ENCODE data around the gene ELSPBP1. TPM values are rescaled to one million over a fixed set of nuclear protein-coding genes. Genes with fewer than 3 reads are reported as not detected.

ELSPBP1 gene
- polyA plus RNA-seq, 1 of the 3 experiments (the other 2 are of a cell fraction): not detected

DNA sequence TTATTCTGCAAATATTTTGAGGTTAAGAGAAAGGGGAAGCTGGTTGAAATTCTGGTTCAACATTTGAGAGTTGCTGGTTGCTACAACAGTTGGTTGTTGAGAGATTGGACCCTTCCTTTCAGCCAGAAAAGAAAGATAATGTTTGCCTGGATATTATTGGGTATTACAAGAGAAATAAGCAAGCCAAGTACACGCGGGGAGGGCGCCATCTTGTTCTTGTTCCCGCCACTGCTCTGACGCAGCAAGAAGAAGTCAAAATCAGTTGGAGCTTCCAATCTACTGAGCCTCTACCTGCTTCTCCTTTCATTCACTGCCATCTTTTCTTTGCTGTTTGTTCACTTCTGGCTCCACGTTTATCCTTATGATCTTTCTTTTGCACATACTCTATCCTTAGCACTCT is 20.9 kb upstream of the ELSPBP1 start:
- ChIA-PET POLR2A (no interaction called here), CTCF (interaction anchor here (3.1 kb wide), 1 partner anchor 10 kb away, joined by 9 read pairs; no protein-coding TSS in a partner anchor)
- TF ChIP-seq NRF1 (IDR thresholded peaks at IDR 0.05; ENCODE audit: low read depth, low read length) (no peak), CHD2 (IDR thresholded peaks at IDR 0.05; ENCODE audit: low read length, partially characterized antibody) (no peak), YY1 (IDR thresholded peaks at IDR 0.05; ENCODE audit: low read depth) (no peak), RAD21 (IDR thresholded peaks at IDR 0.05; ENCODE audit: low read length) (no peak), TCF12 (IDR thresholded peaks at IDR 0.05) (no peak), ELF1 (IDR thresholded peaks at IDR 0.05) (no peak), TAF1 (IDR thresholded peaks at IDR 0.05; ENCODE audit: borderline replicate concordance, low read depth, low read length) (no peak)
- TF ChIP-seq, protein P1, sequence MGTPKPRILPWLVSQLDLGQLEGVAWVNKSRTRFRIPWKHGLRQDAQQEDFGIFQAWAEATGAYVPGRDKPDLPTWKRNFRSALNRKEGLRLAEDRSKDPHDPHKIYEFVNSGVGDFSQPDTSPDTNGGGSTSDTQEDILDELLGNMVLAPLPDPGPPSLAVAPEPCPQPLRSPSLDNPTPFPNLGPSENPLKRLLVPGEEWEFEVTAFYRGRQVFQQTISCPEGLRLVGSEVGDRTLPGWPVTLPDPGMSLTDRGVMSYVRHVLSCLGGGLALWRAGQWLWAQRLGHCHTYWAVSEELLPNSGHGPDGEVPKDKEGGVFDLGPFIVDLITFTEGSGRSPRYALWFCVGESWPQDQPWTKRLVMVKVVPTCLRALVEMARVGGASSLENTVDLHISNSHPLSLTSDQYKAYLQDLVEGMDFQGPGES (IDR thresholded peaks at IDR 0.05; ENCODE audit: low read depth, low read length): no peak
- TF ChIP-seq, protein P2, sequence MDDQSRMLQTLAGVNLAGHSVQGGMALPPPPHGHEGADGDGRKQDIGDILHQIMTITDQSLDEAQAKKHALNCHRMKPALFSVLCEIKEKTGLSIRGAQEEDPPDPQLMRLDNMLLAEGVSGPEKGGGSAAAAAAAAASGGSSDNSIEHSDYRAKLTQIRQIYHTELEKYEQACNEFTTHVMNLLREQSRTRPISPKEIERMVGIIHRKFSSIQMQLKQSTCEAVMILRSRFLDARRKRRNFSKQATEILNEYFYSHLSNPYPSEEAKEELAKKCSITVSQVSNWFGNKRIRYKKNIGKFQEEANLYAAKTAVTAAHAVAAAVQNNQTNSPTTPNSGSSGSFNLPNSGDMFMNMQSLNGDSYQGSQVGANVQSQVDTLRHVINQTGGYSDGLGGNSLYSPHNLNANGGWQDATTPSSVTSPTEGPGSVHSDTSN (IDR thresholded peaks at IDR 0.05): no peak

DNA sequence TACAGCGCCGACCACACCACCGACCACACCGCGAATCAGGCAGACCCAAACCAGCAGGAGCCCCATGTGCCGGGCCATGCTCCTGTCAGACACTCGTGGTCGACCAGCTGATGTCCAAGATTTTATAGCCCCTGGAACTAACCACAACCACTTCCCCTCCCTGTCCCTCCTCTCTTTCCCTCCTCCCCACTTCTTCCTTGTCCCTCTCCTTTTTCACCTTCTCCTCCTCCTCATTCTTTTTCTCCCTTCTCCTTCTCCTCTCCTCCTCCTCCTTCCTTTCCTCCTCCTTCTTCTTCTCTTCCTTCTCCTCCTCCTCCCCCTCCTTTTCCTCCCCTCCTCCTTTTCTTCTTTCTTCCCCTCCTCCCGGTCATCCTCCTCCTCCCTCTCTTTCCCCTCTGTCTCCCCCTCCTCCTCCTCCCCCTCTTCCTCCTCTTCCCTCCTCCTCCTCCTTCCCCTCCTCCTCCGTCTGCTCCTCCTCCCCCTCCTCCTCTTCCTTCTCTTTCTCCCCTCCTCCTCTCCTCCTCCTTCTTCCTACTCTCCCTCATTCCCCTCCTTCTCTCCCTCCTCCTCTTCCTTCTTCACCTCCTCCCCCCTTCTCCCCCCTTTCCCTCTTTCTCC is 3.1 kb upstream of the ELSPBP1 start:
- DNase-seq: no peak
- no peaks in the 10 kb centered on the region for H3K9me2 ChIP-seq
- H3F3A ChIP-seq (replicated peaks; ENCODE audit: insufficient read depth): no peaks in the 10 kb centered on the region
- H3K36me3 ChIP-seq (replicated peaks in 1 of 2; ENCODE audit: control insufficient read depth in 1 of 2, insufficient read depth in 2 of 2, low read length in 1 of 2): no peaks in the 10 kb centered on the region
- no peak overlapping the region for H3K27ac ChIP-seq (ENCODE audit: low read depth in 2 of 2, low read length in 1 of 2)
- no peaks in the 10 kb centered on the region for H3K4me1 ChIP-seq (ENCODE audit: control insufficient read depth in 1 of 2, insufficient read depth in 2 of 2, low read depth in 1 of 2, low read length in 1 of 2)
- no peak overlapping the region for H3K4me2 ChIP-seq
- WGBS (ENCODE audit: low lambda C conversion rate): 6% methylated on average over 10 of the region's 10 CpGs
- no peak overlapping the region for H3K4me3 ChIP-seq (ENCODE audit: low read depth in 2 of 2, low read length in 1 of 2)
- H2AFZ ChIP-seq (ENCODE audit: low read depth): no peak overlapping the region
- ChIA-PET CTCF (no interaction called here), POLR2A (no interaction called here)
- H3K79me2 ChIP-seq (ENCODE audit: insufficient read depth): no peaks in the 10 kb centered on the region
- no peaks in the 10 kb centered on the region for H4K20me1 ChIP-seq (ENCODE audit: insufficient read depth)
- no peak overlapping the region for H3K9ac ChIP-seq
- no peaks in the 10 kb centered on the region for H3K9me3 ChIP-seq
- peaks cover 34% of the 10 kb centered on the region for H3K27me3 ChIP-seq (ENCODE audit: insufficient read depth)
- TF ChIP-seq EP300 (IDR thresholded peaks at IDR 0.05; ENCODE audit: borderline replicate concordance in 1 of 2, low read depth in 1 of 2, low read length in 1 of 2): no peak
- TF ChIP-seq, protein P3, sequence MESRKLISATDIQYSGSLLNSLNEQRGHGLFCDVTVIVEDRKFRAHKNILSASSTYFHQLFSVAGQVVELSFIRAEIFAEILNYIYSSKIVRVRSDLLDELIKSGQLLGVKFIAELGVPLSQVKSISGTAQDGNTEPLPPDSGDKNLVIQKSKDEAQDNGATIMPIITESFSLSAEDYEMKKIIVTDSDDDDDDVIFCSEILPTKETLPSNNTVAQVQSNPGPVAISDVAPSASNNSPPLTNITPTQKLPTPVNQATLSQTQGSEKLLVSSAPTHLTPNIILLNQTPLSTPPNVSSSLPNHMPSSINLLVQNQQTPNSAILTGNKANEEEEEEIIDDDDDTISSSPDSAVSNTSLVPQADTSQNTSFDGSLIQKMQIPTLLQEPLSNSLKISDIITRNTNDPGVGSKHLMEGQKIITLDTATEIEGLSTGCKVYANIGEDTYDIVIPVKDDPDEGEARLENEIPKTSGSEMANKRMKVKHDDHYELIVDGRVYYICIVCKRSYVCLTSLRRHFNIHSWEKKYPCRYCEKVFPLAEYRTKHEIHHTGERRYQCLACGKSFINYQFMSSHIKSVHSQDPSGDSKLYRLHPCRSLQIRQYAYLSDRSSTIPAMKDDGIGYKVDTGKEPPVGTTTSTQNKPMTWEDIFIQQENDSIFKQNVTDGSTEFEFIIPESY (IDR thresholded peaks at IDR 0.05; ENCODE audit: borderline replicate concordance, low read depth): no peak
- no peak for TF ChIP-seq RCOR1 (IDR thresholded peaks at IDR 0.05; ENCODE audit: low read length)
- no peak for TF ChIP-seq RAD21 (IDR thresholded peaks at IDR 0.05; ENCODE audit: low read length)
- no peak for TF ChIP-seq NFIC (IDR thresholded peaks at IDR 0.05; ENCODE audit: borderline replicate concordance)

More for the DNA sequence above, 20.9 kb upstream of the ELSPBP1 start:
- 3% methylated on average over 6 of the region's 6 CpGs for WGBS (ENCODE audit: low lambda C conversion rate)
- Histone ChIP-seq H3K9me3 (no peaks in the 10 kb centered on the region), H3K27ac (ENCODE audit: low read depth in 2 of 2, low read length in 1 of 2) (no peak overlapping the region), H3K9me2 (no peaks in the 10 kb centered on the region), H3K27me3 (ENCODE audit: insufficient read depth) (peaks cover 33% of the 10 kb centered on the region), H3F3A (replicated peaks; ENCODE audit: insufficient read depth) (no peaks in the 10 kb centered on the region), H3K4me1 (ENCODE audit: control insufficient read depth in 1 of 2, insufficient read depth in 2 of 2, low read depth in 1 of 2, low read length in 1 of 2) (no peaks in the 10 kb centered on the region), H3K4me3 (ENCODE audit: low read depth in 2 of 2, low read length in 1 of 2) (no peak overlapping the region), H3K79me2 (ENCODE audit: insufficient read depth) (no peaks in the 10 kb centered on the region), H3K4me2 (no peak overlapping the region), H3K9ac (no peak overlapping the region), H2AFZ (ENCODE audit: low read depth) (peak overlapping the region; percentile 29; the same call in 1 of the 2 replicates), H4K20me1 (ENCODE audit: insufficient read depth) (no peaks in the 10 kb centered on the region), H3K36me3 (replicated peaks in 1 of 2; ENCODE audit: control insufficient read depth in 1 of 2, insufficient read depth in 2 of 2, low read length in 1 of 2) (no peaks in the 10 kb centered on the region)
- no peak for DNase-seq
